HG02623 (cell line): ENCODE results near the gene CALD1.
"Not testable (repeated sequence)": the region's sequence is repeated elsewhere in the genome, so short reads cannot be mapped to it uniquely, and the experiment has no call there.

Experiments used
- ATAC-seq: cut with Tn5 transposase; IDR thresholded peaks from one replicate; pipeline ENCODE4 v1.9.1; 2021; ENCODE audit warnings: moderate library complexity; ENCODE audit not compliant: unreplicated experiment

CALD1 gene

DNA sequence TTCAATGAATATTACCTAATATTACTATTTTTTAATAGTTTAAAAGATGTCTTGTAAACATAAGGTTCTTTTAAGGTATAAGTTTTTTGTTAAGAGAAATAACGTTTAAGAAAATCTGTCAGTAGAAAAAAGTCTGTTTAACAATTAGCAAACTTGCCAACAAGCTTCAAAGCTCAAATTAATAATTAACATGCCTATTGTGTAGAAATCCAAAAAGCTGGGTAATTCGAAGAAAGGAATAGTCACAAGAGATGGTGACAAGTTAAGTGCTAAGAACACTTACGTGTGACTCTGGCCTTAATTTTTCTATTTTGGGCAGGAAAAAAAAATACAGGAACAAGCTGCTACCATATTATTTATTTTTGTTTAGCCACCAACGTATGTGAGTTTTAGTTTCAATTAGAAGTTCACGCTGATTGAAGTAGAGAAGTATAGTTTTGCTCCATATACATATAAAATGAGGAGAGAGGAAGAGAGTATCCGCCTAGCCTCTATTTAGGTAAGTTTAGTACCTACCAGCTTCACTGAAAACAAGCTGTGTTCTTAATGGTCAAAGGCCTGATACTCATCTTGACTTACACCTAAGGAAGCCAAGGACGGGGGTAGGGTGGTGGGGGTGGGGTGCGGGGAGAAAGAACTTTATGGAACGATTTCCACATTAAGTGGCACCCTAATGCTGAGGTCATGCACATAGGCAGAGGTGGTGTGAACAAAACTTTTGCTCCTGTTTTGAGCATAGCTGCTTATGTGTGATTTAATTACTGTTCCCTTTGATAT lies 163.4 kb downstream of the CALD1 start:
- ATAC-seq: no peak

DNA sequence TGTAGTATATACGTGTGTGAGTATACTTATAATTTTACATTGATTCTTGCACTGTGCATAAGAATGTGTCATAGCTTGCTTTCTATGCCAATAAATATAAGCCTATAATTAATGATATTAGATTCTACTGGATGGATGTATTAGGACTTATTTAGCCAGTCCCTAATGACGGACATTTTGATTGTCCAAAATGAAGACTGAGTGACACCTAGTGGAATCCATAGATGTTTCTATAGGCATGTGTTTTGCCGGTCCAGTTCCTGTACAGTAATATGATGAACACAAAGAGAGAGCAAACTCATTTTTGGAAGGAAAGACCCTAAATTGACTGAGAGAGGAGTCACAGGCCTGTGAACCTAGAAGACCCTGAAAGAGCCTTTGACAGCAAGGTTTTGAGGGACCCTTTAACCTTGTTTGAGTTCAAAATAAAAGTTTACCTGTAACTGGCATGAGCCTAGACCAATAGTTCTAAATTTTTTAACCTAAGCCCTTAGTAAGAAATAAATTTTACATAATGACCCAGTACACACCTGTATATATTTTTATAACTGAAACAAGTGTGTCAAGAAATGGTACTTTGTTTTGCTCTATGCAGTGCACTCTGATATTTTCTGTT lies 164.5 kb downstream of the CALD1 start:
- ATAC-seq: peak; percentile 55

DNA sequence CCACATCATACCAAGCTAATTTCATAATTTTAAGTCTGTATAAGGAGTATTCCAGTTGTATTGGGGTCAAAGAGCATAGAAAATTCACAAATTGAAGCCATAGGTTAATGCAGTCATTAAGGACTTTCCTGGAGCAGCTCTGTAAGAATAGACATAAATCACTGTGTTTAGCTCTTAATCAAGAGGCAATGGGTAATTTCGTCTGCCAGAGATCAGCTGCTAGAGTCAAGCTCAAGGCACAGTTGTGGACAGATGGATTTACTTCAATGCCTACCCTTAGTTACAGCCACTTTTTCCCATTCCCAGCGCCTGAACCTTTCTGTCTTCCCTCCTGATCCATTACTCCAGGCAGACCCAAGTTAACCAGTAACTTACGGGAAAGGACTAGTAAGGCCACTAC lies 166.3 kb downstream of the CALD1 start:
- no peak for ATAC-seq

DNA sequence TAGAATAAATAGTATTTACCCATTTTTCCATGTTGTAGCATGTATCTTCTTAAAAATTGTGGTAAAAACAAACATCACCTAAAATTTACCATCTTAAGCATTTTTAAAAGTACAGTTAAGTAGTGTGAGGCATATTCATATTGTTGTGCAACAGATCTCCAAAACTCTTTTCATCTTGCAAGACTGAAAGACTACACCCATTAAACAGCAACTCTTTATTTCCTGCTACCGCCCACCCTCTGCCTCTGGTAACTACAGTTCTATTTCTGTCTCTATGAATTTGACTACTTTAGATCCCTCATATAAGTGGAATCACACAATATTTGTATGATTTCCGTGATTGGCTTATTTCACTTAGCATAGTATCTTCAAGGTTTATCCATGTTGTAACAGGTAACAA lies 166.8 kb downstream of the CALD1 start:
- ATAC-seq: no peak

DNA sequence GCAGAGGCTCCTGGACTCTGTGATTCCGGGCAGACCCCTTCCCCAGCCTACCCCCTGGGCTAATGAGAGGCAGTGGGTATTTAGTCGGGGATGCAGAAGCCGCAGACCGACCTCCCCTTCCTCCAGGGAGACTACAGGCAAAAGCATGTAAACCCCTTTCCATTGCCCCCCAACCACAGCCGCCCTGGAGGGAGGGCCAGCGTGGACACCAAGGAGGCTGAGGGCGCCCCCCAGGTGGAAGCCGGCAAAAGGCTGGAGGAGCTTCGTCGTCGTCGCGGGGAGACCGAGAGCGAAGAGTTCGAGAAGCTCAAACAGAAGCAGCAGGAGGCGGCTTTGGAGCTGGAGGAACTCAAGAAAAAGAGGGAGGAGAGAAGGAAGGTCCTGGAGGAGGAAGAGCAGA lies 167.9 kb downstream of the CALD1 start:
- ATAC-seq: no peak

DNA sequence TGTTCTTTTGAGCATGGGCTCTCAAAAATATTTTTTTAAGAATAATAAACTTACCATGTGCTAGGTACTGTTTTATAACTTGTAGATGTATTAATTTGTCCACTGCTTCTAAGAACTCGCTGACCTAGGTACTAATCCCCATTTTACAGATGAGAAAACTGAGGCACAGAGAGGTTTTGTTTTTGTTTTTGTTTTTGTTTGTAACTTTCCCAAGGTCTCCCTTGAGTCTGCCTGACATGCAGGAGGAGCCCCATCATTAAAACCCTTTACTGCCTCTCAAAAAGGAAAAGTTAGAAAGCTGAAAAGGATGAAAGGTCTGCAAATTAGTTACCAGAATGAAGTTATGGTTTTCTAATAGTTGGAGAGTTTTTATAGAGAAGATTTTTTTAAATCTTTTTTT lies 168.4 kb downstream of the CALD1 start:
- ATAC-seq: no peak

DNA sequence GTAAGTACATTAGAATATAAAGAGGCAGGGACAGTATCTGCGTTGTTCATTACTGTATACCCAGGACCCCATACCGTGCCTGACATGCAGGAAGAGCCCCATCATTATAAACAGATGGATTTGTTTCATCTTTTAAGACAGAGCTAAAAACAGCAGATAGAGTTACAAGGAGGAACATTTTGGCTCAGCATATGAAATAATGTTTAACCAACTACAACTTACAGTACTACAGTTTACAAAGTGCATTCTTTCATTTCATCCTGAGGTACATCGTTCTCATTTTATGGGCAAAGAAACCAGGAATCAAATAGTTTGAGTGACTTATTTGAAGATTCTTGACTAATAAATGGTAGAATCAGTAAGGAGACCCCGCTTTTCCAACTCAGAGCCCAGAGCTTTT lies 168.8 kb downstream of the CALD1 start:
- no peak for ATAC-seq

DNA sequence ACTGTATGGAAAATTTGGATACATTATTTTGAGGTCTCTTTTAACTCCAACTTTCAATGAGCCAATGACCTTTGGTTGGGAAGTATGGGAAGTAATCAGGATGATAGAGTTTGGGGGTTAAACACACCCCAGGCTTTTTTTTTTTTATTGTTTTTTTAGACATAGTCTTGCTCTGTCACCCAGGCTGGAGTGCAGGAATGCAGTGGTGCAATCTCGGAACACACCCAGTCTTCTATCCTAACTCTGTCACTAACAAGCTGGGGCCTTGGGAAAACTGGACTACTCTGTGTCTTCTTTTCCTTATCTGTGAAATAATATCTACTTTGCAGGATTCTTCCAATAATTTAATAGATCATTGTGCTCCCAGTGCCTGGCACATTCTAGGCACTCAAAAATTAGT lies 169.3 kb downstream of the CALD1 start:
- no peak for ATAC-seq

DNA sequence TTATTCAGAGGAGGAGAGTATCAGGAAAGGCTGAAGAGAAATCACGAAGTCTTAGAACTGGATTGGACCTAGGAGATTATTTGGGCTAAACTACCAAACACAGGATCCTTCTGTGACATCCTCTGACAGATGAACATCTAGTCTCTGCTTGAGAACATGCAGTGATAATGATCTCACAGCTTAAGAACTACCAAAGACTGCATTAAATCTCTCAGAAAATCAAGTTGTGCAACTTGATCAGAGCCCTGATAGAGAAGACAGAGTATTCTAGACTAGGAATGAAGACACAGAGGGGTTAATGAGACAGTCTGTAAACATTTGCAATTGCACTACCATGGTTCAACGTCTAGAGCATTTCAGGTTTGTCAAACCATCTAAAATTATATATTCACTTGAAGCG lies 169.7 kb downstream of the CALD1 start:
- ATAC-seq: no peak

DNA sequence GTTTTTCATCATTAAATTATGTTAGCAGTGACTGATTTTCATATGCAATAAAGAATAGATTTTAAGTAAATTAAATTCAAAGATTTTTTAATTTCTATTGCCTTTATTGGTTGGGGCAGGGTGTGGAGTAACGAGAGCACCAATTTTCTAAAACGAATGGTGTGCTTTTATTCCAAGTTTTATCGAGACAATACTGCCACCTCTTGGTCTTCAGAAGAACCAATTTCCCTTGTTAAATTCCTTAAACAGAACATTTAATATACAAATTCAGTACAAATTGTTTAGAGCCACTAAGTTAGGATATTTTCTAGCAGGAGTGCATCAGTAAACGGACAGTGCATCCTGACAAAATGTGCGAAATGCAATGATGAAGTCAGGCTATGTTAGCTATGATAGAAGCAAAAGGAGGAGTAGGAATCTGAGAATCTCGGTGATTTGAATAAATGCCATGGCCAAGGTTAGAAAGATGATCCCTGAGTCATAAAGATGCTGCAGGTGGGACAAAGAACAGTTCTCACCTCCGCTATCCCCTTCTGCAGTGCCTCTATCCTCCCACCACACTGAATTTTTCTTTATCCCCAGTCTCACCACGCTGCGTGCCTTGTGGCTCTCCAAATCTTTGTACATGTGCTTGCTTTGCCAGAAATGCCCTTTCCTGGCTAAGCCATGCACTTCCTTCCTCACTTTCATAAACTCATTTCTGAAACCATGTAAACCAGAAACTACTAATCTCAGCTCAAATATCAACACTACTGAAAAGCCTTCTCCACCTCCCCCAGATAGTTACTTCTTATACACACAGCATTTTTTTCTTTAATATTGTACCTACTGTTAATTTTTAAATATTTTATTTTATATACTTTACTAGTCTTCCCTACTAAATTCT lies 175.0 kb downstream of the CALD1 start:
- no peak for ATAC-seq

DNA sequence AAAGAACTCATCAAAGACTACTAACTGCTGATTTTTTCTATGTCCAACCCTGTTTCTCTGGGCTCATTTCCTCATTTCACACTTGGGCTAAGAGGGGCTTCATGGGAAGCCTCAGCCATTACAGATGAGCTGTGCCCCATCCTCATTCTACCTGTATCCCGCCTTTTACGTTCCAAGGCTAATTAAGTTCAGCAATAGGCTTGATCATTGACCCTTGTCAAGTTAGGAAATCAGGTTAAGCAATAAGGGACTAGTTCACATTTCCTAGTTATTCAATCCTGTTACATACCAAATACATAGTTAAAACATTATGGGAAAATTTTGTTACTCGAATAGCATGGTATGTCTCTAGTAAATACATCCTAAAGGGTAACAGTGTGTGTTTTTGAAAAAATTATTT lies 177.6 kb downstream of the CALD1 start:
- no peak for ATAC-seq

DNA sequence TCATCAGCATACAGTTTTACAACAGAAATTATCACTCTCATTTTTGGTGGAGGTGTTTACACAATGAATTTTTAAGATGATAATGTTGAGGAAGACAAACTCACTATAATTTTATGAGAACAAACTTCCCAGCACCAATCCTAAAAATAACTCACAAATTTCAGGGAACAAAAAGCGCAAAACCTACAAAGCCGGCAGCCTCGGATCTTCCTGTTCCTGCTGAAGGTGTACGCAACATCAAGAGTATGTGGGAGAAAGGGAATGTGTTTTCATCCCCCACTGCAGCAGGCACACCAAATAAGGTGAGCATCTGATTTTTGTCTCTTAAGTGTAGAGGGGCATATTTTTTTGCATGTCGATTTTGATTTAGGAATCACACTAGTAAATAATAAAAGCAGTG lies 180.4 kb downstream of the CALD1 start:
- ATAC-seq: no peak

DNA sequence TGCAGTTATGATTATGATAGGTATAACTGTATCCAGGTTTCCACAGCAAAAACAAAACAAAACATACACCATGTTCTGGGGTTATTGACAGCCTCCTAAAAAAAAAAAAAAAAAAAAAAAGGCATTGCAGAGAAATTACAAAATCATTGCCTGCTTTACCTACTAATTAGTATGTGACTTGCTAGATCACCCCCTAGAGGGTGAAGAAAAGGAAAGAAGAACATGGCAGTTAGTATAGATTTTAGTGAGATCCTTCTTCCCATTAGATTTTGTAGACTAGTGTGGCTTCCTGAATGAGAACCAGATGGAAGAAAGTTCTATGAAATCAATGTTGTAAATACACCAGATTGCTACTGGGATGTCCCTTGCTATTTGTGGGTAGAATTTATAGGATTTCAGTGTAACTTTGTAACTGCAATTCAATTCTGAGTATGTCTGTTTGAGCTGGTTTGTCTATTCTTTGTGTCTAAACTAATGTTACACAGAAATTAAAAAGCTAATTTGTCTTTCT lies 182.9 kb downstream of the CALD1 start:
- no peak for ATAC-seq

DNA sequence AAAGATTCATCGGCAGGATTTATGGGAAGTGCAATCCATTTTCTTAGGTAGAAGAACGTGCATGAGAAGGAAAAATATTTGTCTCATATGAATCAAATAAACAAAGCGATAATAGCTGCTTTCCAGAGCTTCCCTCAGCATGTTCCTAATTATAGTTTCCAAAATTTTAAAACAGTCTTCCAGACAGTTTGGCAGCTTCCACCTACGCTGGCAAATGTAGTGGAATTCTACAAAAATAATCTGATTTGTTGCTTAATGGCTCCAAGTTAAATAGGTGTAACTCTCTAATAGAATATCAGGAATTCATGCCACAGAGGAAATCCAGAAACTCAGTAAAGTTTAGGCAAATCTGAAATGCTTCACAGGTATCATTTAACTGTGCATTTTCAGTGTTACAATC lies 183.6 kb downstream of the CALD1 start:
- no peak for ATAC-seq

DNA sequence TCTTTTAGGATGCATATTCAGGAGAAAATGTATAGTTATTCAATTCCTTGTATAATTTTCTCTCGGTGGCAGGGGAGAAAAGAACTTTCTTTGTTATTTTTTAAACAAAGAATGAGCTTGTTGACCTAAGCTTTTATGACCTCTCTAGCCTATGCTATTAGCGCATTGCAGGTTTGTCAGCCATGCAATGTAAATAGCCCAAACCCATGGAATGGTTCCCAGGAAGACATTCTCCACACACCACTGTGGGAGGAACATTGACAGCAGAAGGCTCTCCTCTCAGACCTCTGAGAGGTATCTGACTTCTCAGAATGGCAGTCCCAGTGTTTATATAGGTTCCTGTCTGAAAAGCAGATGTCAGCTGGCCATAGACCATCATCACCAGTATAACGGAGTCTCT lies 187.3 kb downstream of the CALD1 start:
- no peak for ATAC-seq

DNA sequence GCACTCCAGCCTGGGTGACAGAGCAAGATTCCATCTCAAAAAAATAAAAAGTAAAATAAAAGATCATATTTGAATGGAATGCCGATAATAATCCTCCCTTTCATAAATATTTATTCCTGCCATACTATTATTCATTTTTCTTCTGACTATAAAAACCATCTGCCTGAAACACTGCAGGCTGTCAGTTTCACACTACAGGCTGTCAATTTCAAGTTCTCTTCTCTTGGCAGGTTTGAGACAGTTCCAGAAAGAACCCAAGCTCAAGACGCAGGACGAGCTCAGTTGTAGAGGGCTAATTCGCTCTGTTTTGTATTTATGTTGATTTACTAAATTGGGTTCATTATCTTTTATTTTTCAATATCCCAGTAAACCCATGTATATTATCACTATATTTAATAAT lies 188.7 kb downstream of the CALD1 start:
- no peak for ATAC-seq

DNA sequence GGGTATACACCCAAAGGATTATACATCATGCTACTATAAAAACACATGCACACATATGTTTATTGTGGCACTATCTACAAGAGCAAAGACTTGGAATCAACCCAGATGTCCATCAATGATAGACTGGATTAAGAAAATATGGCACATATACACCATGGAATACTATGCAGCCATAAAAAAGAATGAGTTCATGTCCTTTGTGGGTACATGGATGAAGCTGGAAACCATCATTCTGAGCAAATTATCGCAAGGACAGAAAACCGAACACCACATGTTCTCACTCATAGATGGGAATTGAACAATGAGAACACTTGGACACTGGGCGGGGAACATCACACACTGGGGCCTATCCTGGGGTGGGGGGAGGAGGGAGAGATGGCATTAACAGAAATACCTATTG lies 202.2 kb downstream of the CALD1 start:
- ATAC-seq: not testable (repeated sequence)

DNA sequence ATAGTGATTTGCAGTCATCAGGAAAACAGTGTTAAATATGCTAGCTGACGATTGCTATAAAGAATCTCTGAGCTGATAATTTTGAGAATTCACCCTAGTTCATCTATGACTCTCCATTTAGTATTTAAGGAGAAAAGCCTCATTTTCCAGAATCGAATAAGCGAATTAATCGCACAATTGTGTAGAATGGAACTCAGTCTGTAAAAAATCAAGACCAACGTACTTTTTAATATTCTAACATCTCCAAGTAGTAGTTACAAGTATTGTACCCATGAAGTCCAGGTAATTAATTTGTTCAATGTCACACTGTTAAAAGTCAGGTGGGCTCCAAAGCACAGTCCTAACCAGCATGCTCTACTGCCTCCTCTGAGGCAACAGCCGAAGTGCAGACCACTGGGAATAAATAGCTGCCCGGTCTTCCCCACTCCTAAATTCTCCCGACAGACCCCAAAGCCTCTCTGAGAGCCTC lies 206.5 kb downstream of the CALD1 start:
- ATAC-seq: peak; percentile 44

DNA sequence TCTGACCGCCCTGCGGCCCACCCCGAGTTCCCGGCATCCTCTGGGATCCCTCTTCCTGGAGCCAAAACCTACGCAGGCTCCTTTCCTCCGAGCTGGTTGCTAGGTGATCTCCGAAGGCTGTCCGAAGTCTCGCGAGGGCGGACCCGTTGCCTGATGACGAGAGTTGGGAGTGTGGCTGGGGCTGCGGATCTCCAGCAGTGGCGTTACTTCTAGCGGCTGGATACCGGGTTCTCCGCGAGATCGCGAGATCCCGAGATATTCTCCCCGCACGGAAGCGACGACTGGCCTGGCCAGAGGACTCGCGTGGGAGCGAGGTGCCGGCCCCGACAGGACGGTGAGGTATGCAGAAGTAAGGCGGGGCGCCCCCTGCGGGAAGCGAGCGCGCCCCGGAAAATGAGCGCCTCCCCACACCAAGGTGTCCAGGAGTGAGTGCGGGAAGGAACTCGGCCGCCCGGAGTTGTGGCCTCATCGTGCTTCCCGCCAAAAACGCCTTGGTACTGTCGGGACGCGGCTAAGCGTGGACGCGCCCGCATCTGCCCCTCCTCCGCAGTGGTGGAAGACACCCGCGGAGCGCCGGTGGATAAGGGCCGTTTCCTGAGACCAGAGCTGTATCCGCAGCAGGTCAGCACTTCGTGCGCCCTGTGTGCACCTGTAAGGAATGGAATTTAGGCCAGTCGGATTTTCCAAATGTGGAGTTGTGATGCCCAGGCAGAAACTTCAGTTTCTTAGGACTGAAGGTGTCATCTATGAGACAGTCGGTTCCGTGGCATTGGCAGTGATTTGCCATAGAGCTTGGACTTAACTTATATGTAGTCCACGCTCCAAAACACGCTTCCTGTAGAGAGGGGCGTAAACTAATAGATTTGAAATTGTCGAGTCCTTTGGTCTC lies 207.2 kb downstream of the CALD1 start, which contains the start of gene AGBL3:
Gene AGBL3, plus strand, starts transcription at position 146 of the 889 bp plus-strand sequence. CDS start 1,426 bp downstream, outside the sequence.
- peak; percentile 89 for ATAC-seq

DNA sequence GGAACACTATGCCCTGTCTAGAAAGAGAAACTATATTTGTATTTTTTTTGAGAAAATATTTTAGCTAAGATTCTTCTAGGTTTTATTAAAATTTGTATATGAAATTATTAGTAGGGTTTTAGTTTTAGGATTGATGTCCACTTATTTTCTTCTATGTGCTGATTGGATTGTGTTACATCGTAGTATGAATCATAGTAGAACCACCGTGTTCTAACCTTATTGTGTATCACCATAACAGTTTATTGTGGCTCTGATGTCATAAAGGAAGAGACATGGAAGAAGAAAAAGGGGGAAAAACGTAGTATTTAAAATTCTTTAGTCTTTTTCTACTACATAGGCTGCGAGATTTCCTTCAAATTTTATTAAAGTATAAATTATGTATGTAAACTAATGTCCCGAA lies 208.7 kb downstream of the CALD1 start:
- no peak for ATAC-seq
